NCI-H1048 (cell line): ENCODE data around the gene TENT4B.
"Not testable (repeated sequence)": the region's sequence is repeated elsewhere in the genome, so short reads cannot be mapped to it uniquely, and the experiment has no call there.

ENCODE experiments used
- DNase-seq: peaks from one replicate; lab custom pipeline; 2025; lab: John Stamatoyannopoulos, UW

TENT4B gene

GRCh38 chr16:50152807-50153595 is at the start of gene TENT4B:
TENT4B (plus strand) TSS chr16:50153306; CDS start chr16:50153622, 316 bp downstream.
- DNase-seq, result peak; percentile 62

- DNase-seq, result no peak
Measured at GRCh38 chr16:50103764-50104163, 49.3 kb upstream of the TENT4B start.

GRCh38 chr16:50114357-50115129 is 38.6 kb upstream of the TENT4B start:
- DNase-seq, result no peak

GRCh38 chr16:50120711-50121110 is 32.4 kb upstream of the TENT4B start:
- no peak for DNase-seq

- no peak for DNase-seq
Measured at GRCh38 chr16:50121278-50121677, 31.8 kb upstream of the TENT4B start.

GRCh38 chr16:50121721-50122445 is 31.2 kb upstream of the TENT4B start:
- DNase-seq, result no peak

GRCh38 chr16:50123417-50123816 is 29.7 kb upstream of the TENT4B start:
- DNase-seq, result no peak

GRCh38 chr16:50124769-50125168 is 28.3 kb upstream of the TENT4B start:
- no peak for DNase-seq

GRCh38 chr16:50126183-50126582 is 26.9 kb upstream of the TENT4B start:
- no peak for DNase-seq

- not testable (repeated sequence) for DNase-seq
Measured at GRCh38 chr16:50132571-50132970, 20.5 kb upstream of the TENT4B start.

GRCh38 chr16:50133214-50133613 is 19.9 kb upstream of the TENT4B start:
- DNase-seq, result no peak

- no peak for DNase-seq
Measured at GRCh38 chr16:50136399-50136798, 16.7 kb upstream of the TENT4B start.

GRCh38 chr16:50137268-50137667 is 15.8 kb upstream of the TENT4B start:
- no peak for DNase-seq

- no peak for DNase-seq
Measured at GRCh38 chr16:50139580-50139979, 13.5 kb upstream of the TENT4B start.

GRCh38 chr16:50144211-50144610 is 8.9 kb upstream of the TENT4B start:
- DNase-seq, result no peak

- no peak for DNase-seq
Measured at GRCh38 chr16:50146479-50147435, 6.3 kb upstream of the TENT4B start.

- no peak for DNase-seq
Measured at GRCh38 chr16:50151322-50151721, 1.8 kb upstream of the TENT4B start.

- DNase-seq, result no peak
Measured at GRCh38 chr16:50151756-50152155, 1.4 kb upstream of the TENT4B start.

GRCh38 chr16:50152351-50152806 is 727 bp upstream of the TENT4B start:
- DNase-seq, result no peak

- DNase-seq, result no peak
Measured at GRCh38 chr16:50153596-50154419, 702 bp downstream of the TENT4B start.
